ENCODE results near the gene MSANTD2.
"Not testable (repeated sequence)": the region's sequence is repeated elsewhere in the genome, so short reads cannot be mapped to it uniquely, and the experiment has no call there.

The MSANTD2 gene

GRCh38 chr11:124783002-124783401 is 17.2 kb downstream of the MSANTD2 start:
- no peak for DNase-seq (ENCODE audit: low read depth)
- no peak overlapping the region for H3K4me3 ChIP-seq (ENCODE audit: control insufficient read depth, low read depth, low read length)
- no peak for TF ChIP-seq CTCF (conservative IDR thresholded peaks at IDR 0.05; ENCODE audit: control insufficient read depth, insufficient read depth, low read depth, low read length)

GRCh38 chr11:124779568-124779967 is 20.6 kb downstream of the MSANTD2 start:
- DNase-seq (ENCODE audit: low read depth): no peak
- H3K4me3 ChIP-seq (ENCODE audit: control insufficient read depth, low read depth, low read length): no peak overlapping the region
- no peak for TF ChIP-seq CTCF (conservative IDR thresholded peaks at IDR 0.05; ENCODE audit: control insufficient read depth, insufficient read depth, low read depth, low read length)

GRCh38 chr11:124778281-124778680 is 21.9 kb downstream of the MSANTD2 start:
- no peak overlapping the region for H3K4me3 ChIP-seq (ENCODE audit: control insufficient read depth, low read depth, low read length)
- TF ChIP-seq CTCF (conservative IDR thresholded peaks at IDR 0.05; ENCODE audit: control insufficient read depth, insufficient read depth, low read depth, low read length): peak; percentile 29
- DNase-seq (ENCODE audit: low read depth): no peak

GRCh38 chr11:124776865-124777645 is 23.2 kb downstream of the MSANTD2 start:
- no peak for DNase-seq (ENCODE audit: low read depth)
- no peak overlapping the region for H3K4me3 ChIP-seq (ENCODE audit: control insufficient read depth, low read depth, low read length)
- TF ChIP-seq CTCF (conservative IDR thresholded peaks at IDR 0.05; ENCODE audit: control insufficient read depth, insufficient read depth, low read depth, low read length): no peak

GRCh38 chr11:124770959-124771358 is 29.2 kb downstream of the MSANTD2 start:
- peak; percentile 32 for DNase-seq (ENCODE audit: low read depth)
- not testable (repeated sequence) for H3K4me3 ChIP-seq (ENCODE audit: control insufficient read depth, low read depth, low read length)

GRCh38 chr11:124769806-124770774 is 30.1 kb downstream of the MSANTD2 start:
- TF ChIP-seq CTCF (conservative IDR thresholded peaks at IDR 0.05; ENCODE audit: control insufficient read depth, insufficient read depth, low read depth, low read length): no peak

GRCh38 chr11:124768914-124769313 is 31.3 kb downstream of the MSANTD2 start:
- no peak for DNase-seq (ENCODE audit: low read depth)
- no peak for TF ChIP-seq CTCF (conservative IDR thresholded peaks at IDR 0.05; ENCODE audit: control insufficient read depth, insufficient read depth, low read depth, low read length)

More at GRCh38 chr11:124769806-124770774, 30.1 kb downstream of the MSANTD2 start:
- peak; percentile 61 for DNase-seq (ENCODE audit: low read depth)
- no peak overlapping the region for H3K4me3 ChIP-seq (ENCODE audit: control insufficient read depth, low read depth, low read length)

More at GRCh38 chr11:124768914-124769313, 31.3 kb downstream of the MSANTD2 start:
- no peak overlapping the region for H3K4me3 ChIP-seq (ENCODE audit: control insufficient read depth, low read depth, low read length)
